T47D (cell line): Measurements from ENCODE around the gene GPR142.

Source experiments
- DNase-seq, 2 experiments: peaks; one replicate each; pipeline versions ENCODE4 v3.0.0 to v3.0.0-alpha.2; 2011 to 2012; ENCODE audit warnings: low read depth in 1 of 2, low spot score in 1 of 2
- JUND ChIP-seq: IDR thresholded peaks from 2 replicates; pipeline ENCODE4 v1.6.1; 2012; ENCODE audit warnings: low read depth
- in situ Hi-C: cut with HindIII; loops from 2 replicates; pipeline ENCODE4 v1.10.0; 2016; ENCODE audit warnings: low sequenced_read_pairs, low pct_unique_long_range_greater_than_20kb

GPR142 gene

DNA sequence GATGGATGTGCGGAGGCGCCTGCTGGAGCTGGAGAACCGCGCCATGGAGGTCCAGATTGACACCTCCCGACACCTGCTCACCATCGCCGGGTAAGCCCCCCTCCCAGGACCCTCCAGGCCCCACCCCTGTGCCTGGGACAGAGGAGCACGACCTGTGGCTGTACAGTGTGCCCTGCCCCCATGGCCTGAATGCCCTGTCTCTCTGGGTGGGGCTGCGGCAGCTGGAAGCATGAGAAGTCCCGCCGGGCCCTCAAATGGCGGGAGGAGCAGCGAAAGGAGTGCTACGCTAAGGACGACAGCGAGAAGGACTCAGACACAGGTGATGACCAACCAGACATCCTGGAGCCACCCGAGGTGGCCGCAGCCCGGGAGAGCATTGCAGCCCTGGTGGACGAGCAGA is 16.8 kb upstream of the GPR142 start:
- in situ Hi-C loops, result no loop called here
- TF ChIP-seq JUND, result no peak
- no peak for DNase-seq

DNA sequence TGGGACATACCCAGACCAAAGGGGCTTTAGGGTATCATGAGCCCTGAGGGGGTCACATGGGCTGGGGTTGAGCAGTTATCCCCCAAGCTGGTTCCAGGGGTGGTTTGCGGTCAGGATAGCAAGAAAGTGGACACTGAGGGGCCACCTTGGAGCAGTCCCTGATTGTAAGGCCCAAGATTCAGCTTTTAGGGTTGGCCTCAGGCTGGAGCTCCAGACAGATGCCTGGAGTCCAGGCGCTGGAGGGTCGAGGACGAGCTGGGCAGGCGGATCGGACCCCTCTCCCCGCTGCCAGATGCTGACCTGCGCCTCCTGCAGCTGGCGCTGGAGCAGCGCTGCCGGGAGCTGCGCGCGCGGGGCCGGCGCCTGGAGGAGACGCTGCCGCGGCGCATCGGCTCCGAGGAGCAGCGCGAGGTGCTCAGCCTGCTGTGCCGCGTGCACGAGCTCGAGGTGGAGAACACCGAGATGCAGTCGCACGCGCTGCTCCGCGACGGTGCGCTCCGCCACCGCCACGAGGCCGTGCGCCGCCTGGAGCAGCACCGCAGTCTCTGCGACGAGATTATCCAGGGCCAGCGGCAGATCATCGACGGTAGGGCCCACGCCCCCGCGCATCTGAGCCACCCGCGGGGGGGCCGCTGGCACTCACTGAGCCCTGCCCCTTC is 15.6 kb upstream of the GPR142 start:
- in situ Hi-C loops, result no loop called here
- no peak for DNase-seq
- no peak for TF ChIP-seq JUND

DNA sequence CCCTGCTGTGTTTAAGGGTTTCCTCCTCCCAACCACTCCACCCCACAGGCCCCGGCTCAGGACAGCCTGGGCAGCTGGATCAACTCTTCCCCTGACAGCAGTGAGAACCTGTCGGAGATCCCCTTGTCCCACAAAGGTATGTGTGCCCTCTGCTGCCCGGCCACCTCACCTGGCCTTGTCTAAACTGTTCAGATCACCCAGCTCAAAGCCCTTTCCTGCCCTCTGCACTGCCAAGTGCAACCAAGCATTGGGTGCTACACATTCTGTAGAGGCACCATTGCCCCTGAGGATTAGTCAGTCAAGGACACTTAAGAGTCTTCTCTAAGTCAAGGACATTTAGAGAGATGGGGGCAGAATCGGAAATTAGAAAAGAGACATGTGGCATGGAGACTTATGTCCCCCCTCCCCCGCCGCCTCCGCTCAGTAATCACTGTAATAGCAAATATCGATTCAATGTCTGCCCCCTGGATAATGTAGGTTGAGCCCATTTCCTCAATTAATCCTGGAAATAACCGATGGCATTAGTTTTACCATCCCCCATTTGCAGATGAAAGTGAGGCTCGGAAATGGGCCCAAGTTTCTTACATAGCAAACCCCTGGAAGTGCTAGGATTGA is 13.8 kb upstream of the GPR142 start:
- no peak for DNase-seq
- in situ Hi-C loops, result no loop called here
- TF ChIP-seq JUND, result no peak

DNA sequence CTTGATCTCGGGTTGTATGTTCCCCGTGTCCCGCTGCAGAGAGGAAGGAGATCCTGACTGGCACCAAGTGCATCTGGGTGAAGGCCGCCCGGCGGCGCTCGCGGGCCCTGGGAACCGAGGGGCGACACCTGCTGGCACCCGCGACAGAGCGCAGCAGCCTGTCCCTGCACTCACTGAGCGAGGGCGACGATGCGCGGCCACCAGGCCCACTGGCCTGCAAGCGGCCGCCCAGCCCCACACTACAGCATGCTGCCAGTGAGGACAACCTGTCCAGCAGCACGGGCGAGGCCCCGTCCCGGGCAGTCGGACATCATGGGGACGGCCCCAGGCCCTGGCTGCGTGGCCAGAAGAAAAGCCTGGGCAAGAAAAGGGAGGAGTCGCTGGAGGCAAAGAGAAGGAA is 13.2 kb upstream of the GPR142 start:
- in situ Hi-C loops, result no loop called here
- no peak for DNase-seq
- no peak for TF ChIP-seq JUND

DNA sequence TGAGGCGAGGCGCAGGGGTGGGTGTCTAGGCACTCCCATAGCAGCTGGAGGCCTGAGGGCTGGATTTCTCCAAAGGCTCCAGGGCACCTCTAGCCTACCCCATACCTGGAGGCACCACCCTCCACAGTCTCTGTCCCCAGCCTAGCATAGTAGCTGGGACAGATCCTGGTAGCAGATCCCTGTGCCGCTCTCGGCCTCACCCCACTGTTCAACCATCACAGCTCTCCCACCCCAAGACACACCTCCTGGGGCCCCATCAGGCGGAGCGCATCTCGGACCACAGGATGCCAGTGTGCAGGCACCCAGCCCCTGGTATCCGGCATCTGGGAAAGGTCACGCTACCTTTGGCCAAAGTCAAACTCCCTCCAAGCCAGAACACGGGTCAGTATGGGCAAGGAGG is 12.7 kb upstream of the GPR142 start:
- no peak for TF ChIP-seq JUND
- DNase-seq, result no peak
- in situ Hi-C loops, result no loop called here

DNA sequence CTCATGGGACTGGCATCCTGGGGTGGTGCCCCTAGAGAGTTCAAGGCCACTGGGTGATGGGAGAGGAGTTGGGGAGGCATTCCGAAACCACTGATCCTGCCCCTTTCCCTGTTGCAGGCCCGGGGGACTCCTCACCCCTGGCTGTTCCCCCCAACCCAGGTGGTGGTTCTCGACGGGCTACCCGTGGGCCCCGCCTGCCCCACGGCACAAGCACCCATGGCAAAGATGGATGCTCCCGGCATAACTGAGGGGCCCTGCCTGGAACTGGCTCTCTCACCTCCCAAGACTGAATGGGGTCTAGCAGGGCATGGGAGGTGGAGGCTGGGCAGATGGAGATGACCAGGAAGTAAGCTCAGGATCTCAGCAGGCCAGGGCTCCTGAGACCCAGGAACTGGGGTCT is 12.2 kb upstream of the GPR142 start:
- in situ Hi-C loops, result no loop called here
- no peak for DNase-seq
- TF ChIP-seq JUND, result no peak

DNA sequence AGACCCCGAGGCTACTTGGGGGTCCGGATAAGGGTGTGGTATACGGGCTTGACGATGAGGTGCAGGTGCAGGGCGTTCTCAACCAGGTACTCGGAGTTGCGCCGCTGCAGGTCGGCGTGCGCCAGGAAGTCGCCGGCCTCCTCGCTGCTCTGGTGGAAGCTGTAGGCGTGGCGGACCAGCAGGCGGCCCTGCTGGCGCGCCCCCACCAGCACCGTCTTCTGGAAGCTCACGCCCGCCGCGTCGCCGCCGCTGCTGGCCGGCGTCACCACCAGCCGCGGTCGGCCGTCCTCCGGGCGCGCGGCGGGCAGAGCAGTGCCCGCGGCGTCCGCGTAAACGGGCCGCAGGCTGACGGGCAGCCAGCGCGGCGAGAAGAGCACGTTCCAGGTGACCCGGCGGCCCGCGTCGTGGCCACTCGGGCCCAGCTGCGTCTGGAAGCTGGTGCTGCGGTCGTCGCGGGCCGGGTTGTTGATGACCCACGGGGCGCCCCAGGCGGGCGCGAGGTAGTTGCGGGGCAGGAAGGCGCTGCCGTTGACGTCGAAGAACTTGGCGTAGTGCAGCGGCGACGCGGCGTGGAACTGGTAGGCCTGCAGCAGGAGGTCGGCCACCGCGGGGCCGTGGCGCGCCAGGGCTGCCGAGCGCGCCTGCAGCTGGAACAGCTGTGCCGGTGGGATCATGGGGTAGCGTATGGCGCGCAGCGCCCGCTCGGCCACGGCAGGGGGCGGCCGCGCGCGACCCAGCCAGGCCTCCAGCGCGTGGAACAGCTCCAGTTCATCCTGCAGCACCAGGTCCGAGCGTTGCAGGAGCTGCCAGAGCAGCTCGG is 10.4 kb upstream of the GPR142 start:
- TF ChIP-seq JUND, result no peak
- in situ Hi-C loops, result no loop called here
- peak in 1 of 2 experiments; percentile 26 for DNase-seq

DNA sequence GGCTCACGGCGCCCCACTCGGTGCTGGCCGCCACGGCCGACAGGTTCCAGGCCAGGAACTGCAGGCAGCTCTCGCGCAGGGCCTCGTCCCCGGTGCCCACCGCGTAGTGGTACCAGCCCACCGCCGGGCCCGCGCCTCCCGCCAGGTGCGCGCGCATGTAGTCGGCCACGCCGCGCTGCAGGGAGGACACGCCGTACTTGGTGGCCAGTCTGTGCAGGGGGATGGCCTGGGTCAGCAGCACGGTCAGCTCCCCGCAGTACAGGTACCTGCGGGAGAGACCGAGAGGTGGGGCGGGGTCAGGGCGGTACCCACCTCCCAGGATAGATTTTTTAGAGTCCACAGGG is 9.9 kb upstream of the GPR142 start:
- no peak for TF ChIP-seq JUND
- in situ Hi-C loops, result no loop called here
- DNase-seq, result no peak

DNA sequence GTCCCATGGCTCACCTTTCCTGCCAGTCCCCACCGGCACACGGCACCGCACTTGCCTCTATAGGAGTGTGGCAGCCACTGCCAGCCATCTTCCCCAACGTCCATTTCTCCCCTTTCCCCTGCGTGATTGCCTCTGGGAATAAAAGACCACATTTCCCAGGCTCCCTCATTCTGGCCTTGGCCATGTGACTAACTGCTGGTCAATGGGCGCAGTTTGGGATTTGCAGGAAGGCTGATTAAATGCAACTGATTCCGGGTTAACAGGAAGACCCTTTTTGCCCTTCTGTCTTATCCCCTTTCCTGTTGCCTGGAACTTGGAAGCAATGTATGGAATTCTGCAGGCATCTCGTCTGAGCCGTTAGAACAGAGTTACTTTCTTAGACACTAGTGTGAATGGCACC is 8.6 kb upstream of the GPR142 start:
- DNase-seq, result no peak
- TF ChIP-seq JUND, result no peak
- in situ Hi-C loops, result no loop called here

DNA sequence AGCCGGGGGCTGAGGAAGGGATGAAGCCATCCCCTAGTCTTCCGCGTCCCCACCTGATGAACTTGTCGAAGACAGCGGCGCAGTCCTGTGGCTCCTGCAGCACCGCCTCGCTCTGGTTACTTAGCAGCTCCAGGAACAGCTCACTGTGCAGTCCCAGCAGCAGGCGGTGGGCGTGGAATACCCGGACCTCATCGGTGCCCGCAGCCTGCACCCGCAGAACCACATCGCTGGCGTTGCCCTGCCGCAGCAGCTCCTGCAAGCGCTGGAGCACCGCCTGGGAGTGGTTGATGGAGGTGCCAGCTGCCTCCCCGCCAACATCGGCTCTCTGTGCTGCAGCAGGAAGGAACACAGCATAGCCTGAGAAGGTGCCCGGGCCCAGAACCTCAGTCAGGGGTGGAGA is 7.4 kb upstream of the GPR142 start:
- no peak for TF ChIP-seq JUND
- in situ Hi-C loops, result no loop called here
- no peak for DNase-seq

DNA sequence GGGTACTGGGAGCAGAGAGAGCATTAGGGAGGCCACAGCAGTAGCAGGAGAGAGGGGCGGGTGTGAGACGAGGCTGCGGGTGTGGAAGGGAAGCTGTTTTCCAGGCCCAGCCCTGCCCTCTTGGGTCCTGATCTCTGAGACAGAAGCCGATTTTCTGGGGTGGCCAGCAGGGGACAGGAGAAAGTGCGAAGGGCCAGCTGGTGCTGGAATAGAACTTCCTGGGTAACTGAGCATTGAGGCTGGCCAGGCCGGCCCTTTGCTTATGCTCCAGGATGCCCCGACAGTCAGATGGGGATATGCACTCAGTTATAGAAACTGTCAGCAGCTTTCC is 6.4 kb upstream of the GPR142 start:
- no peak for TF ChIP-seq JUND
- in situ Hi-C loops, result no loop called here
- DNase-seq, result no peak

DNA sequence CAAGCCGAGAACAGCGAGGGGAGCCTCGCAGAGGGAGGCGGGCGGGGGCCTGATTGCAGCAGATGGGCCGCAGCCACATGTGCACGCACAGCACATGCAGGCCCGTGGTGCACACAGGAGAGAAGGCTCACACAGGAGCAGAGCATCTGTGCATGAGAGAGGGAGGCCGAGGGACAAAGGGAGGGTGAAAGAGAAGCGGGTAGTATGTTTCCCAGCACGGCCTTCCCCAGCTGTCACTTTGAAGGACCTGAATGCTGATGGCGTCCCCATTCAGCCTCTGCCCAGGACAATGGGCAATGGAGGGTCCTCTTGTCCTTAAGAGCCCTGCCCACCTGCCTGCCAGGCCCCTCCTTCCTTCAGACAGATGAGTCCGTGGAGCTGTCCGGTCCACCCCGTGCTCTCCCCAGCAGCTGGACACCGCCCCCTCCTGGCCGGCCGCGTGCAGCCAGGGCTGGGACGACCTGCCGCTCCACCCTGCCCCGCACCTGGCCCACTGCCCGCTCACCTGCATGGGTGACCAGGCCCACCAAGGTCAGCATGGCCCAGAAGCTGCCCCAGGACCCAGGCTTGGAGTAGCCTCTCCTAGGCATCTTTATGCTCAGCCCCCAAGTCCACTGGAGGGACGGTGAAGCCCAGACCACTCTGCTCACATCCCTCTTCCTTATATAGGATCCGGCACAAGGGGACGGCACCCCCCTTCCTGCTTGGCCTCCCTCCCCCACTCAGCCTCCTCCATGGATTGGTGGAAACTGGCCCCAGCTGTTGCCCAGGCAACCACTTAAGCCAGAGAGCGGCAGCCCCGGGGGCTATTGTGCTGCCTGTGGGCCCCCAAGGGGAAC is 5.9 kb upstream of the GPR142 start, which contains the start of gene BTBD17:
BTBD17 (minus strand) TSS at position 639 of the 839 bp plus-strand sequence; CDS start at position 590, 49 bp downstream.
- no peak for TF ChIP-seq JUND
- DNase-seq, result peak in 1 of 2 experiments; percentile 55
- in situ Hi-C loops, result no loop called here

DNA sequence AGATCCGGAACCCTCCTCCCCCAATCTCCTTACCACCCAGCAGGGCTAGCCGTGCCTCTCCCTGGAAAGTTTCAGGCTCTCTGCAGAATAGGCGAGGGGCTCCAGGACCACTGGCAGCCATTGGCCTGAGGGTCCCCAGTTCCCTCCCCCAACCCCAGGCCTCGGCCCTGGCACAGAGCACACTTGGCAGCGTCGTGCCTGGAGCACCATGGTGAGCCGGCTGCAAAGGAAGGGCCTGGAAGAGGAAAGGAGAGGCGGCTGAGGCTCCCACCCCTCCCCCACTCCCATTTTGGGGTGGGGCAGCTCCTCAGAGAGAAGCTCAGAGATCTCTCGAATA is 5.3 kb upstream of the GPR142 start:
- no peak for DNase-seq
- in situ Hi-C loops, result no loop called here
- TF ChIP-seq JUND, result no peak
